Cerebellar cortex (tissue), 1 donor: Measurements from ENCODE around the gene TRAF3IP1.
"Not testable (repeated sequence)": the region's sequence is repeated elsewhere in the genome, so short reads cannot be mapped to it uniquely, and the experiment has no call there.

Source experiments
- DNase-seq: peaks from one replicate; pipeline ENCODE4 v3.0.0-alpha.2; 2015; ENCODE audit warnings: low spot score

The TRAF3IP1 gene

DNA sequence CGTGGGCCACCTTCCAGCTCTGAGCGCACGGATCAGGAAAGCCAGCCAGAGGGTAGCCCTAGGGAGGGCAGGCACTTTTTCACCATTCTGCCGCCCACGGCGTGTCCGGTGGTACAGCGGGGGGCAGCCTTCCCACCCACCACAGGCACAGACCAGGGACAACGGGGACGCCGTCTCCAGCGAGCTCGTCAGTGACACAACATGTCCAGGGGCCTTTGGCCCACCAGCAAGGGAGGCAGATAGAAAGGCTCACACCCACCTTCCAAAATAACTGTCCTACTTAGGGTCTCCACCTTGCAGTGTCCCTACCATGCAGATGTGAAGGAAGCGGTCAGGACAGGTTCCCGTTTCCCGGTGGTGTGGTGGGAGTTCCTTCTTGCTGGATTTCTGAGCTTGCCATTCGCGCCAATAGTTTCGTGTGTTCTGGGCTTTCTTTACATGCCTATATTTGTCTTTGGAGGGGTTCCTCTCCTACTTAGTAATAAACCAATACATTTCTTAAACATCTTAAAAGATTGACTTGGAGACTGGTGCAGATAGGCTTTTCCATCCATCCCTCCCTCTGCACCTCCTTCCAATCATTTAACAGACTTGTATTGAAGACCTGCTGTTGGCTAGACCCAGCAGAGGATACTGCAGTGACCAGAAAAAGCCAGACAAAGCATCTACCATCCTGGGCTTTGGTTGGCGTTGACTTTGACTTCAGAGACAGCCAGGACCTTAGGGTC is 107.3 kb downstream of the TRAF3IP1 start:
- DNase-seq: no peak

DNA sequence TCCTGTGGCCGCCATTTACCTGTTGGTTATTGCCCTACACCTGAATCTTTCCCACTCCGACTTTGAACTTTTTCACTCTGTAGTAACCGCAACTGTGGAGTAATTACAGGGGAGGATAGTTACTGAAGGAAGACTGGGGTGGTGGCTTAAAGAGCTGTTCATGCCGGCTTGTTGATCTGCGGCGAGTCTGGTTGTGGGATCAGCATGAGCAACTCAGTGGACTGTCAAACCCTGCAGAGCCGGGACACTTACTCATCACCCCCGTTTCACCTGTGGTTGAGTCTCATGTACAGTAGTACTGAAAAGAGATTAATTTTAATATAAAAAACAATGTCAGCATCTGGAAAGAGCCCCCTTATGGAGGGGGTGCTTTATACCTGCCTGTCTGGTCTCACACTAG is 108.5 kb downstream of the TRAF3IP1 start:
- no peak for DNase-seq

DNA sequence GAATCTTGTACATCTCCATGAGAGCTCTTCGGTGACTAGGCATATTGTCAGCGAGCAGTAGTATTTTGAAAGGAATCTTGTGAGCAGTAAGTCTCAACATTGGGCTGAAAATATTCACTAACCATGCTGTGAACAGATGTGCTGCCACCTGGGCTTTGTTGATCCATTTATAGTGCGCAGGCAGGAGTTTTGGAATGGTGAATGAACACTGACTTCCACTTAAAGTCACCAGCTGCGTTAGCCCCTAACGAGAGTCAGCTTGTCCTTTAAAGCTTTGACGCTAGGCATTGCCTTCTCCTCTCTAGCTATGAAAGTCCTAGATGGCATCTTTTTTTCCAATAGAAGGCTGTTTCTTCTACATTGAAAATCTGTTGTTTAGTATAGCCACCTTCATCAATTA is 110.5 kb downstream of the TRAF3IP1 start:
- no peak for DNase-seq

DNA sequence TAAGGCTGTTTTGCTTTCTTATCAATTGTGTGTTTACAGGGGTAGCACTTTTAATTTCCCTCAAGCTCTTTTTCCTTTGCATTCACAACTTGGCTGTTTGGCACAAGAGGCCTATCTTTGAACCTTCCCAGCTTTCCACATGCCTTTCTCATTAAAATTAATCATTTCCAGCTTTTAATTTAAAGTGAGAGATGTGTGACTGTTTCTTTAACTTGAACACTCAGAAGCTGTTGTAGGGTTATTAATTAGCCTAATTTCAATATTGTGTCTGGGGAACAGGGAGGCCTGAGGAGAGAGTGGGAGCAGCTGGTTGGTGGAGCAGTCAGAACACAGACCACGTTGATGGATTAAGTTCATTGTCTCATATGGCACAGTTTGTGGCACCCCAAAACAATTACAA is 111.1 kb downstream of the TRAF3IP1 start:
- DNase-seq: no peak

DNA sequence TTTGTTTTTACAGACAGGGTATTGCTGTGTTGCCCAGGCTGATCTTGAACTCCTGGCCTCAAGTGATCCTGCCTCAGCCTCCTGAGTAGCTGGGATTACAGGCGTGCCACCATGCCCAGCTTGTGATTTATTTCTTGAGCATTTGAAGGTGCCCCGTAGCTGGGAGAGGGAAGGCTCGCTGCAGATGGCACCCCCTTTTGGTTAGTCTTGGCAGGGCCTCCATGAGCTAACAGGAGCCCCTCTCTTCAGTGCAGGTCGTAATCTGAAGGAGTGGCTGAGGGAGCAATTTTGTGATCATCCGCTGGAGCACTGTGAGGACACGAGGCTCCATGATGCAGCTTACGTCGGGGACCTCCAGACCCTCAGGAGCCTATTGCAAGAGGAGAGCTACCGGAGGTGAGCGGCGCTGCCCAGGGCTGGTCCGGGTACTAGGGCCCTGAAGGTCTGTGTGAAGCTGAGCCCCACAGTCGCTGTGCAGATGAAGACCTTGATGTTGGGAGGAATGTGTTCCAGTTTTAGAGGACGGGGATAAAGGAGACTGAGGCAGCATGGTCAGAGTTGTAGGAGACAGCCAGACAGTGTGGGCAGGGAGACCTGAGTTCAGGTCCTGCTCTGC is 113.1 kb downstream of the TRAF3IP1 start:
- DNase-seq: no peak

- DNase-seq: no peak
Observed at GRCh38 chr2:238433941-238434845, 113.9 kb downstream of the TRAF3IP1 start.

DNA sequence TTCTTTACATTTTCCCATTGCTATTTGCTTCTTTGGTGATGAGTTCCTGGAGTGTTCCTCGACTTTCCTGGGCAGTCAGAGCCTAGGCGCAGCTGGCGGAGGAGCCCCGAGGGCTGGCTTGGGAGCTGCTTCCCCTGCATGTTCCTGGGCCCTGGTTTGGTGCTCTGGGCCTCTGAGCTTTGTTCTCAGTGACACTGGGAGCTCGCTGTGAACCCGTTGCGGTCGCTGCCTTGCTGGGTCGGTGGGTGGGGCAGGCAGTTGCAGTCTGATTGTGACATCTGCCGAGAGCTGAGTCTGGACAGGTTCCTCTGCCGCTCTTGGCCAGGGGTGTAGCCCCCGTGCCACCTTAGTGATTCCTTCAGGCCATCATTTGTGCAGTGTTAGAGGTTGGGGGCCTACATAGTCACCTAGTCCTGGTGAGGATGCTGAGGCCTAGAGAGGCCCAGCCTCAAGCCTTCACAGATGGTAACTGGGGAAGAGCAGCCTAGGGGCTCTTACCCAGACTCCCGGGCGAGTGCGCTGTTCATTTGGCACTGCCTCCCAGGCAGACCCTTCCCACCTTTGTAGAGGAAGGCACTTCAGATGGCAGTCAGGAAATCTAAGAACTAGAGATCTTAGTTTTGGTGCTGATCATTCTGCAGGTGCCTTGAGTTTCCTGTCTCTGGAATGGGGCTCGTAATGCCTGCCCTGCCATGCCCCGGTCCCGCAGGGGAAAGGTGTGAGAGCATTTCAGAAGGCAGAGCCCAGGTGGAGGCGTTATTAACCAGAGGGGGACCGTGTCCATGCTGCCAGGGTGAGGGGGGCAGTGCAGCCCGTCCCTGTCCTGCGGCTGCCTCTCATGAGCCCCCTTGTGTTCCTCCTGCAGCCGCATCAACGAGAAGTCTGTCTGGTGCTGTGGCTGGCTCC is 114.8 kb downstream of the TRAF3IP1 start:
- no peak for DNase-seq

DNA sequence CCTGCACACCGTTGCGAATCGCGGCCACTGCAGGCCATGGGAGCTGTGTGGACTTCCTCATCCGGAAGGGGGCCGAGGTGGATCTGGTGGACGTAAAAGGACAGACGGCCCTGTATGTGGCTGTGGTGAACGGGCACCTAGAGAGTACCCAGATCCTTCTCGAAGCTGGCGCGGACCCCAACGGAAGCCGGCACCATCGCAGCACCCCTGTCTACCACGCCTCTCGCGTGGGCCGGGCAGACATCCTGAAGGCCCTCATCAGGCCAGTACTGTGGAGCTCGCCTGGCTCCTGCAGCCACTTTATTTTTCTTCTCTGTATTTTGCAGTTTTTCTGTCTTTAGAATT is 115.4 kb downstream of the TRAF3IP1 start:
- DNase-seq: no peak

DNA sequence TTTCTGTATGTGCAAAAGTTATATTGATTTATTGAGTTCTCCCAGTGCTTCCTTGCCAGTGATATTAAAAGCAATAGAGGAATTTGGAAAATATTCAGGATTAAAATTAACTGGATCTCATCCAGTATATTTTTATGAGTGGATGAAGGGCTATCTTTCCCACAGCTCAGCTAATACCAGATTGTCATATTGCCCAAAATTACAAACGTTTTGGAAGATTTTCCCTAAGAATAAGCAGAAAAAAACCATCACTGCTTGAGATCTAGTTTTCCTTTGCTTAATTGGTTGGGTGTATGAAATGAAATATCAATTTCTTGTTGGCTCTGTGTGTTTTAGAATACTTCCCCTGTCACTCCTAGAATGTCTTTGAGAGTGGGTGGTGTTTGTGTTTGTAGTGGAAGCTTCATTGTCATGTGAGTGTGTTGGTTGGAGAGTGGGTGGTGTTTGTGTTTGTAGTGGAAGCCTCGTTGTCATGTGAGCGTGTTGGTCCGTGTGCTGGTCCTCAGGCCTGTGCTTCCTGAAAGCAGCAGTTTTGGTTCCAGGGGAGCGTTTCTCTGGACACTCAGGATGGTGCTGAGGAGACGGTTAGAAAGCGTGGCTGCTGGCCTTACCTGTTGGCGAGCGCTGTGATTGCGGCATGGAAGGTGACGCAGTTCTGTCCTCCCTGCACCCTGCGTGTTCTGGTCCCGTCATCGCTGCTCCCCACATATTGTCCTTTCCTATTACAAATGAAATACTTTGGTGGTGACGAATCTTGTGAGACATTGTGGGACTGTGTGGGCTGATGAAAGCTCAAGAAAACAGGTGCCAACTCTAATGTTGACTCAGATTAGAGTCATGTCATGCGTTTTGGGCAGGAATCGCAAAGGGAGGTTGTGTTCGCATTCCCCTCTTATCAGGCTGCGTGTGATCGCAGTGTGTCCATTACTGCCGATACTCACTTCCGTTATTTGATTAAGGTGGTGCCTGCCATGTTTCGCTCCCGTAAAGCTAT is 118.8 kb downstream of the TRAF3IP1 start:
- DNase-seq: no peak

GRCh38 chr2:238439917-238440316 is 119.6 kb downstream of the TRAF3IP1 start:
- DNase-seq: no peak

- DNase-seq: no peak
Observed at GRCh38 chr2:238440331-238440730, 120.0 kb downstream of the TRAF3IP1 start.

DNA sequence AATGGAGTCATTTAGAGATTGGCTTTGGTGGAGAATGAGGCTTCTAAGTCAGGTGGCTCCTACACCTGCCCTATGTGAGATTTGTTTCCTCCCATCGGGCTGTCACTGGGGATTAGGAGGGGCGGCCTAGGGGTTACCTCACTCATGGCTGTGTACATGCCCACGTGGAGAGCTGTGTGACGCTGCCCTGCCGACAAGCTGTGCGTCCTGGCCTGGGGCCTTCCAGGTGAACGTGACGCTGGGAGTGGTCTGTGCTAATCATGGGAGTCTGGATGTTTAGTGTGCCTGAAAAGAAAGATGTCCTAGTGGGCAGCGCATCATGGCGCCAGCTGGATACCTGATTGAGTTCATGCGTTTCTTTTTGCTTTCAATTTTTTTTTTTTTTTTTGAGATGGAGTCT is 120.4 kb downstream of the TRAF3IP1 start:
- DNase-seq: no peak

- no peak for DNase-seq
Observed at GRCh38 chr2:238441262-238442114, 121.2 kb downstream of the TRAF3IP1 start.

DNA sequence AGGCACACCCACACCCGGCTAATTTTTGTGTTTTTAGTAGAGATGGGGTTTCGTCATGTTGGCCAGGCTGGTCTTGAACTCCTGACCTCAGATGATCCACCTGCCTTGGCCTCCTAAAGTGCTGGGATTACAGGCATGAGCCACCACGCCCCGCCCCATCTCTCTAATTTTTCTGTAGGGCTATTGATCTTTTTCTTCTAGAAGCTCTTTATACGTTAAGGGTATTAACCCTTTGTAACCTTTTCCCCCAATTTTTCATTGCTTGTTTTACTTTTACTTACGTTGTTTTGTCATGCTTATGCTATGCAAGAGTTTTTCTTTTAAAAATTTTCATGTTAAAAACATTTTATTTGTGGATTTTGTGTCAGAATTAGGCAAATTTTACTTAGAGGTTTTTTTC is 121.9 kb downstream of the TRAF3IP1 start:
- not testable (repeated sequence) for DNase-seq

DNA sequence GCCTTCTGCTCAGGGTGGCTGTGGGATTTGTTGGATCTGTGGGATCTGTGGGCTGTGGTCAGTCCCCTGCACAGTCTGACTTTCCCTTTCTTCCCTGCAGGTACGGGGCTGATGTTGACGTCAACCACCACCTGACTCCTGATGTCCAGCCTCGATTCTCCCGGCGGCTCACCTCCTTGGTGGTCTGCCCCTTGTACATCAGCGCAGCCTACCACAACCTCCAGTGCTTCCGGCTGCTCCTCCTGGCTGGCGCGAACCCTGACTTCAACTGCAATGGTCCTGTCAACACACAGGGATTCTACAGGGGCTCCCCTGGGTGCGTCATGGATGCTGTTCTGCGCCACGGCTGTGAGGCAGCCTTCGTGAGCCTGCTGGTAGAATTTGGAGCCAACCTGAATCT is 123.9 kb downstream of the TRAF3IP1 start:
- DNase-seq: no peak

DNA sequence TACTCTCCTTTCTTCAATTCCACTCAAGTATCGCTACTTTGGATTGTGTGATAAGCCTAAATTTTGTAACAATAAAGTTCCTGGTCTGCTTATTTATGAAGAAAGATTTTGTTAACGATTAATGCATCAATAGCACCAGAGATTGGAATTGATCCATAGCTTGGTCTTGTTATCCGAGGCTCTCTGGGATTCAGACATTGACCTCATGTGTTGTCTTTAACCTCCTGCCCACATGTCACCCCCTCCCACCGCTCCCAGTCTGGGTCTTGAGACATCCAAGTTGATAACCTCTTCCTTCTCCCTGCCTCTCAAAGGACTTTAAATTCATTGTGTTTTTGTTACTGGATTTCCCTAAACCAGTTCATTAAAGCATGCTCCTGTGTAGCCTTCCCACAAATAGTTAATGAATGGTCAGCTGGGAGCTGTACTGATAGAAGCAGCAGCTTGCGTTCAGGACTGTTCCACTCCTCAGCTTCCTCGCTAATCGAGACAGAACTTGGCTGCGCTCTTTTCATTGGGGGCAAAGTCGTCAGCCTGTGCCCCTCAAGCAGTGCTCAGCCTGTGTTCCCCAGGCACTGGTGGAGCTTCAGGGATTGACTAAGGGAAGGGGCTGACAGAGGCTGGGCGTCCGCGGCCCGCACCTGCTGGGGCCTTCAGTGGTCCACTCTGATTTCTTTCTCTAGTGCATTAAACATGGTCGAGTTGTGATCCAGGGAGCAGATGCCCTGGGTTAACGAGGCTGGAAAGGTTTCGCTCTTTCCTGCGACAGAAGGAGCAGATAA is 125.3 kb downstream of the TRAF3IP1 start:
- DNase-seq: no peak

DNA sequence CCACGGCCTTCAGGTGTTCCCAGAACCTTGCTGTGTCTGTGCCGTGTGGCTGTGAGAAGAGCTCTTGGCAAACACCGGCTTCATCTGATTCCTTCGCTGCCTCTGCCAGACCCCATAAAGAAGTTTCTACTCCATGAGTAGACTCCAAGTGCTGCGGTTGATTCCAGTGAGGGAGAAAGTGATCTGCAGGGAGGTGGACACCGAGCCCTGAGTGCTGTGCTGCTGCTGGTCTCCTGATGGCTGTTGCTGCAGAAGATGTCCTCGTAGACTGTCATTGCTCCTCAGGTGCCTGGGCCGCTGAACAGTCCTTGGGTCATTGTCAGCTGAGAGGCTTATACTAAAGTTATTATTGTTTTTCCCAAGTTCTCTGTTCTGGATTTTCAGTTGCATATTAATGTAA is 126.1 kb downstream of the TRAF3IP1 start:
- no peak for DNase-seq

GRCh38 chr2:238448031-238448955 is 128.0 kb downstream of the TRAF3IP1 start:
- DNase-seq: no peak
